ENCODE measurements around the gene MUC4. TPM values are rescaled to one million over a fixed set of nuclear protein-coding genes. Genes with fewer than 3 reads are reported as not detected.

MUC4 gene
- total RNA-seq, 1 experiment from 2014 or later: not detected

DNA sequence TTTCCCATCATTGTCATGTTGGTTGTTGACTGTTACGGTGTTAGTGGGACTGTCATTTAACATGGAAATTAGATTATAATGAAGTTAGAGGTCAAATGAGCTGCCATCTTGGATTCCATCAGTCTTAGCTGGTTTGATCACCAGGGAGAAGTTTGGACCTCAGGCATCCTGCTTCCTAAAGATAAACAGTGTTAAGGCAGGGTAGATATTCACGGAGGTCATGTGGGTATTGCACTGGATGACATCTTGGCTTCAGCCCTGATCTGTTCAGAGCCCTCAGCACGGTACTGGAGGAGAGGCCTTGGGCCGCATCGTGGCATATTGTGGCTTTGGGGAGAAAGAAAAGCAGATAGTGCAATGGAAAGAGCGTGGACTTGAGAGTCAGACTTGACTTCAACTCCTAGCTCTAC is 102.0 kb downstream of the MUC4 start:
- H3K9ac ChIP-seq (ENCODE audit: low read length): no peak overlapping the region
- no peaks in the 10 kb centered on the region for H3K79me2 ChIP-seq (ENCODE audit: low read length)
- H3K4me1 ChIP-seq (ENCODE audit: insufficient read depth, low read length): no peaks in the 10 kb centered on the region
- no peaks in the 10 kb centered on the region for H3K9me3 ChIP-seq (ENCODE audit: low read length)
- H4K20me1 ChIP-seq (ENCODE audit: low read length): no peaks in the 10 kb centered on the region
- intact Hi-C loops (cut with micrococcal nuclease): no loop called here
- no peak for ATAC-seq
- H3K27ac ChIP-seq (ENCODE audit: low read length): no peak overlapping the region
- no peak for DNase-seq
- no peaks in the 10 kb centered on the region for H3K27me3 ChIP-seq (ENCODE audit: low read length)
- no peak overlapping the region for H3K4me2 ChIP-seq (ENCODE audit: low read length)
- no peaks in the 10 kb centered on the region for H3F3A ChIP-seq (ENCODE audit: low read length, unreplicated experiment)
- no peaks in the 10 kb centered on the region for H3K9me2 ChIP-seq (replicated peaks; ENCODE audit: low read length)
- ChIA-PET CTCF (no interaction called here), POLR2A (ENCODE audit: unreplicated experiment) (no interaction called here)
- H3K36me3 ChIP-seq (ENCODE audit: low read depth, low read length): no peaks in the 10 kb centered on the region
- BruUV-seq (replicated peaks): no TSS peak
- H2AFZ ChIP-seq (ENCODE audit: low read length): no peak overlapping the region
- TF ChIP-seq EZH2 (IDR thresholded peaks at IDR 0.05; ENCODE audit: low read length, unreplicated experiment): no peak
- TF ChIP-seq EZH2phosphoT487 (IDR thresholded peaks at IDR 0.05; ENCODE audit: borderline replicate concordance, low read length): no peak
- H3K4me3 ChIP-seq (ENCODE audit: low read length): no peak overlapping the region

DNA sequence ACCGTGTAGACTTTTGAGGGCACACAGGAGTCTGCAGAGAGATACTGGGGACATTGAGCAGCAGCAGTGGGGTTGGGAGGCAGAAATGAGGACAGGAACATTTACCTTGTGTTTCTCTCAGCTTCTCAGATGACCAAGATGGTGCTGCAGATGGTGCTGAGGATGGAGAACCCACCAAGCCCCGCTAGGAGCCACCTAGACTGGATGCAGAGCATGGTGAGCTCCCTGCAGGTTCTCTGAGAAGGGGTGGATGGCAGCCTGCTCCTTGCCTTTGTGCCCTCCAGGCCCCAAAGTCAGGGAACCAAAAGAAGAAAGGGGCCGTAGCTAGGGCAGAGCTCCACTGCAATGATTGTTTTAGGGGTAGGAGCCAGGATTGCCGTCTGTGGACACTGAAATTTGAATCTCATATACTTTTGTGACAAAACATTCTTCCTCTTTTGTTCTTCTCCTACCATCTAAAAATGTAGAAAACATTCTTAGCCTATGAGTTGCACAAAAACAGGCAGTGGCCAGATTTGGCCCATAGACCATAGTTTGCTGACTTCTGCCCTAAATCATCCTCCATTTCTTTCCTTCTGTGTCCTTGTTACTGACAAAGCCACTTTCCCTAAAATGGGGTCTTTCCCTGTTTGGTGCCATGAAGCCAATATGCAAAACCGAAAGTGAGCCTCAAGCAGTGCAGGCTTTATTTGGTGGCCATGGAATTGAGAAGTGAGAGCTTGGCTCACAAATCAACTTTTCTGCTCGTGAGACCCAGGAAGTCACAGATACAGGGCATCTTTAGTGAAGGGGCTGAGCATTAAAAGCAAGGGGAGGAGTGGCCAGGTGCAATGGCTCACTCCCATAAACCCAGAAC is 102.9 kb downstream of the MUC4 start:
- H3K4me1 ChIP-seq (ENCODE audit: insufficient read depth, low read length): no peaks in the 10 kb centered on the region
- intact Hi-C loops (cut with micrococcal nuclease): no loop called here
- no peak overlapping the region for H3K27ac ChIP-seq (ENCODE audit: low read length)
- no peak overlapping the region for H3K9ac ChIP-seq (ENCODE audit: low read length)
- ATAC-seq (no peak), DNase-seq (no peak)
- H3K4me2 ChIP-seq (ENCODE audit: low read length): no peak overlapping the region
- TF ChIP-seq EZH2 (IDR thresholded peaks at IDR 0.05; ENCODE audit: low read length, unreplicated experiment) (no peak), EZH2phosphoT487 (IDR thresholded peaks at IDR 0.05; ENCODE audit: borderline replicate concordance, low read length) (no peak)
- TF ChIP-seq, protein P1, sequence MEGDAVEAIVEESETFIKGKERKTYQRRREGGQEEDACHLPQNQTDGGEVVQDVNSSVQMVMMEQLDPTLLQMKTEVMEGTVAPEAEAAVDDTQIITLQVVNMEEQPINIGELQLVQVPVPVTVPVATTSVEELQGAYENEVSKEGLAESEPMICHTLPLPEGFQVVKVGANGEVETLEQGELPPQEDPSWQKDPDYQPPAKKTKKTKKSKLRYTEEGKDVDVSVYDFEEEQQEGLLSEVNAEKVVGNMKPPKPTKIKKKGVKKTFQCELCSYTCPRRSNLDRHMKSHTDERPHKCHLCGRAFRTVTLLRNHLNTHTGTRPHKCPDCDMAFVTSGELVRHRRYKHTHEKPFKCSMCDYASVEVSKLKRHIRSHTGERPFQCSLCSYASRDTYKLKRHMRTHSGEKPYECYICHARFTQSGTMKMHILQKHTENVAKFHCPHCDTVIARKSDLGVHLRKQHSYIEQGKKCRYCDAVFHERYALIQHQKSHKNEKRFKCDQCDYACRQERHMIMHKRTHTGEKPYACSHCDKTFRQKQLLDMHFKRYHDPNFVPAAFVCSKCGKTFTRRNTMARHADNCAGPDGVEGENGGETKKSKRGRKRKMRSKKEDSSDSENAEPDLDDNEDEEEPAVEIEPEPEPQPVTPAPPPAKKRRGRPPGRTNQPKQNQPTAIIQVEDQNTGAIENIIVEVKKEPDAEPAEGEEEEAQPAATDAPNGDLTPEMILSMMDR (conservative IDR thresholded peaks at IDR 0.05; ENCODE audit: low read depth, low read length): no peak
- ChIA-PET CTCF (no interaction called here), POLR2A (ENCODE audit: unreplicated experiment) (interaction anchor here (0.6 kb wide), 1 partner anchor 175 kb away, joined by 4 read pairs; no protein-coding TSS in a partner anchor)
- no peaks in the 10 kb centered on the region for H3K79me2 ChIP-seq (ENCODE audit: low read length)
- H2AFZ ChIP-seq (ENCODE audit: low read length): no peak overlapping the region
- H3K9me2 ChIP-seq (replicated peaks; ENCODE audit: low read length): no peaks in the 10 kb centered on the region
- BruUV-seq (replicated peaks): no TSS peak
- H3F3A ChIP-seq (ENCODE audit: low read length, unreplicated experiment): no peaks in the 10 kb centered on the region
- H3K9me3 ChIP-seq (ENCODE audit: low read length): no peaks in the 10 kb centered on the region
- H3K36me3 ChIP-seq (ENCODE audit: low read depth, low read length): no peaks in the 10 kb centered on the region
- H4K20me1 ChIP-seq (ENCODE audit: low read length): no peaks in the 10 kb centered on the region
- H3K27me3 ChIP-seq (ENCODE audit: low read length): no peaks in the 10 kb centered on the region
- no peak overlapping the region for H3K4me3 ChIP-seq (ENCODE audit: low read length)

DNA sequence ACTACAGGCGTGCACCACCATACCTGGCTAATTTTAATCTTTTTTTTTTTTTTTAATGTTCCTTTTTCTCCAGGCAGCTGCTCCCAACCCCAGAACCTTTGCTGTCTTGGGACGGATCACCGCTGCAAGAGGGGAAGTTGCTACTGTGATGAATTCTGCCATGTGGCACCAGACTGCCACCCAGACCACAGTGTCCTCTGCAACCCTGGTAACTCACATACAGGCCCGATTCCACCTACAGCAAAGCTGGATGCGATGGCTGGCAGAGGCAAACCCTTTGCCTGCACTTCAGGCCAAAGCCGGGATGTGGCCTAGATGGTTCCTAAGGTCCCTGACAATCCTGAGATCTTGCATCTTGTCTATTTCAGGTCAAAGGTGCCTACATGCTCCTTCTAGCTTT is 103.7 kb downstream of the MUC4 start:
- ATAC-seq (no peak), DNase-seq (no peak)
- ChIA-PET POLR2A (ENCODE audit: unreplicated experiment) (interaction anchor here (0.6 kb wide), 1 partner anchor 176 kb away, joined by 4 read pairs; no protein-coding TSS in a partner anchor), CTCF (no interaction called here)
- Histone ChIP-seq H3K9ac (ENCODE audit: low read length) (no peak overlapping the region), H3K27ac (ENCODE audit: low read length) (no peak overlapping the region), H3K4me3 (ENCODE audit: low read length) (no peak overlapping the region), H3K27me3 (ENCODE audit: low read length) (no peaks in the 10 kb centered on the region), H4K20me1 (ENCODE audit: low read length) (no peaks in the 10 kb centered on the region), H3K36me3 (ENCODE audit: low read depth, low read length) (no peaks in the 10 kb centered on the region), H3K9me2 (replicated peaks; ENCODE audit: low read length) (no peaks in the 10 kb centered on the region), H3F3A (ENCODE audit: low read length, unreplicated experiment) (no peaks in the 10 kb centered on the region), H3K79me2 (ENCODE audit: low read length) (no peaks in the 10 kb centered on the region), H3K9me3 (ENCODE audit: low read length) (no peaks in the 10 kb centered on the region), H3K4me2 (ENCODE audit: low read length) (no peak overlapping the region), H3K4me1 (ENCODE audit: insufficient read depth, low read length) (no peaks in the 10 kb centered on the region), H2AFZ (ENCODE audit: low read length) (no peak overlapping the region)
- intact Hi-C loops (cut with micrococcal nuclease): no loop called here
- TF ChIP-seq, protein P1 (conservative IDR thresholded peaks at IDR 0.05; ENCODE audit: low read depth, low read length): no peak
- no peak for TF ChIP-seq EZH2phosphoT487 (IDR thresholded peaks at IDR 0.05; ENCODE audit: borderline replicate concordance, low read length)
- no peak for TF ChIP-seq EZH2 (IDR thresholded peaks at IDR 0.05; ENCODE audit: low read length, unreplicated experiment)
- BruUV-seq (replicated peaks): no TSS peak
